IPS-18a (cell line): Measurements from ENCODE around the gene SP140L.
"Not testable (repeated sequence)": the region's sequence is repeated elsewhere in the genome, so short reads cannot be mapped to it uniquely, and the experiment has no call there.

ENCODE experiments used
- H3K27ac ChIP-seq: one replicate; pipeline ENCODE4 v1.5.1; 2013; ENCODE audit warnings: low read length
- H3K27me3 ChIP-seq: one replicate; pipeline ENCODE4 v1.6.1; 2013; ENCODE audit warnings: mild to moderate bottlenecking, low read length; ENCODE audit not compliant: control insufficient read depth, insufficient read depth
- H3K36me3 ChIP-seq: one replicate; pipeline ENCODE4 v1.6.1; 2013; ENCODE audit warnings: low read depth, low read length; ENCODE audit not compliant: control insufficient read depth
- H3K4me1 ChIP-seq: one replicate; pipeline ENCODE4 v1.6.1; 2013; ENCODE audit warnings: low read depth, low read length; ENCODE audit not compliant: control insufficient read depth
- H3K4me3 ChIP-seq: one replicate; pipeline ENCODE4 v1.5.1; 2013; ENCODE audit warnings: low read length
- H3K9ac ChIP-seq: one replicate; pipeline ENCODE4 v1.6.1; 2013; ENCODE audit warnings: mild to moderate bottlenecking, low read length, moderate library complexity
- H3K9me3 ChIP-seq: one replicate; pipeline ENCODE4 v1.6.1; 2013; ENCODE audit warnings: low read depth, low read length; ENCODE audit not compliant: control insufficient read depth

The SP140L gene

GRCh38 chr2:230346921-230347533 is 20.0 kb downstream of the SP140L start:
- Histone ChIP-seq H3K9ac (no peak overlapping the region), H3K4me1 (no peaks in the 10 kb centered on the region), H3K4me3 (no peak overlapping the region), H3K27me3 (no peaks in the 10 kb centered on the region), H3K27ac (no peak overlapping the region), H3K36me3 (no peaks in the 10 kb centered on the region), H3K9me3 (no peaks in the 10 kb centered on the region)

- H3K9me3 ChIP-seq, result no peaks in the 10 kb centered on the region
- H3K9ac ChIP-seq, result no peak overlapping the region
- no peak overlapping the region for H3K4me3 ChIP-seq
- no peak overlapping the region for H3K27ac ChIP-seq
- no peaks in the 10 kb centered on the region for H3K4me1 ChIP-seq
- no peaks in the 10 kb centered on the region for H3K27me3 ChIP-seq
- H3K36me3 ChIP-seq, result no peaks in the 10 kb centered on the region
These were observed 20.8 kb downstream of the SP140L start for GRCh38 chr2:230347659-230348305.

- Histone ChIP-seq H3K36me3 (no peaks in the 10 kb centered on the region), H3K27ac (no peak overlapping the region), H3K4me1 (no peaks in the 10 kb centered on the region), H3K9me3 (no peaks in the 10 kb centered on the region), H3K27me3 (no peaks in the 10 kb centered on the region), H3K4me3 (no peak overlapping the region), H3K9ac (no peak overlapping the region)
These were observed 21.8 kb downstream of the SP140L start for GRCh38 chr2:230348787-230349186.

- H3K4me1 ChIP-seq, result no peaks in the 10 kb centered on the region
- no peak overlapping the region for H3K27ac ChIP-seq
- H3K27me3 ChIP-seq, result no peaks in the 10 kb centered on the region
- no peaks in the 10 kb centered on the region for H3K9me3 ChIP-seq
- H3K36me3 ChIP-seq, result no peaks in the 10 kb centered on the region
- H3K9ac ChIP-seq, result no peak overlapping the region
- no peak overlapping the region for H3K4me3 ChIP-seq
These were observed 29.1 kb downstream of the SP140L start for GRCh38 chr2:230356084-230356483.

GRCh38 chr2:230358305-230358704 is 31.3 kb downstream of the SP140L start:
- Histone ChIP-seq H3K4me3 (no peak overlapping the region), H3K9me3 (no peaks in the 10 kb centered on the region), H3K9ac (no peak overlapping the region), H3K27ac (no peak overlapping the region), H3K36me3 (no peaks in the 10 kb centered on the region), H3K27me3 (no peaks in the 10 kb centered on the region), H3K4me1 (no peaks in the 10 kb centered on the region)

GRCh38 chr2:230360028-230360427 is 33.0 kb downstream of the SP140L start:
- Histone ChIP-seq H3K4me1 (no peaks in the 10 kb centered on the region), H3K36me3 (no peaks in the 10 kb centered on the region), H3K27me3 (no peaks in the 10 kb centered on the region), H3K27ac (no peak overlapping the region), H3K4me3 (no peak overlapping the region), H3K9ac (no peak overlapping the region), H3K9me3 (no peaks in the 10 kb centered on the region)

GRCh38 chr2:230362030-230362691 is 35.2 kb downstream of the SP140L start:
- H3K36me3 ChIP-seq, result no peaks in the 10 kb centered on the region
- no peak overlapping the region for H3K9ac ChIP-seq
- H3K9me3 ChIP-seq, result no peaks in the 10 kb centered on the region
- no peaks in the 10 kb centered on the region for H3K27me3 ChIP-seq
- H3K27ac ChIP-seq, result no peak overlapping the region
- H3K4me1 ChIP-seq, result no peaks in the 10 kb centered on the region
- no peak overlapping the region for H3K4me3 ChIP-seq

- H3K4me3 ChIP-seq, result no peak overlapping the region
- no peaks in the 10 kb centered on the region for H3K36me3 ChIP-seq
- no peak overlapping the region for H3K9ac ChIP-seq
- H3K27me3 ChIP-seq, result no peaks in the 10 kb centered on the region
- H3K27ac ChIP-seq, result no peak overlapping the region
- H3K4me1 ChIP-seq, result no peaks in the 10 kb centered on the region
- H3K9me3 ChIP-seq, result no peaks in the 10 kb centered on the region
These were observed 55.1 kb downstream of the SP140L start for GRCh38 chr2:230382108-230382507.

- Histone ChIP-seq H3K4me3 (no peak overlapping the region), H3K36me3 (no peaks in the 10 kb centered on the region), H3K27ac (no peak overlapping the region), H3K27me3 (no peaks in the 10 kb centered on the region), H3K9me3 (no peaks in the 10 kb centered on the region), H3K9ac (no peak overlapping the region), H3K4me1 (no peaks in the 10 kb centered on the region)
These were observed 56.5 kb downstream of the SP140L start for GRCh38 chr2:230383453-230383852.

GRCh38 chr2:230384986-230385385 is 58.0 kb downstream of the SP140L start:
- H3K27ac ChIP-seq, result no peak overlapping the region
- H3K9me3 ChIP-seq, result no peaks in the 10 kb centered on the region
- no peak overlapping the region for H3K9ac ChIP-seq
- no peaks in the 10 kb centered on the region for H3K4me1 ChIP-seq
- H3K4me3 ChIP-seq, result no peak overlapping the region
- H3K27me3 ChIP-seq, result no peaks in the 10 kb centered on the region
- H3K36me3 ChIP-seq, result no peaks in the 10 kb centered on the region

- no peak overlapping the region for H3K4me3 ChIP-seq
- no peaks in the 10 kb centered on the region for H3K27me3 ChIP-seq
- H3K9me3 ChIP-seq, result no peaks in the 10 kb centered on the region
- H3K27ac ChIP-seq, result no peak overlapping the region
- no peaks in the 10 kb centered on the region for H3K4me1 ChIP-seq
- H3K36me3 ChIP-seq, result no peaks in the 10 kb centered on the region
- no peak overlapping the region for H3K9ac ChIP-seq
These were observed 67.3 kb downstream of the SP140L start for GRCh38 chr2:230394301-230394700.

- H3K9ac ChIP-seq, H3K4me3 ChIP-seq, H3K27ac ChIP-seq, H3K36me3 ChIP-seq, H3K9me3 ChIP-seq, H3K4me1 ChIP-seq, H3K27me3 ChIP-seq: not testable (repeated sequence)
These were observed 71.7 kb downstream of the SP140L start for GRCh38 chr2:230398698-230399097.
